DND-41 (cell line): Measurements from ENCODE around the gene RBP4.

Experiments
- EZH2 ChIP-seq: IDR thresholded peaks from 3 replicates; pipeline ENCODE4 v1.6.1; 2012; ENCODE audit warnings: borderline replicate concordance, low read depth, mild to moderate bottlenecking, moderate library complexity, low read length, inconsistent platforms; ENCODE audit not compliant: severe bottlenecking
- TF ChIP-seq, protein P1 (sequence below): IDR thresholded peaks from 2 replicates; pipeline ENCODE4 v1.5.1; 2012; ENCODE audit warnings: borderline replicate concordance, low read length, moderate library complexity, mild to moderate bottlenecking; ENCODE audit not compliant: poor library complexity, severe bottlenecking; ENCODE audit errors: extremely low read depth

DNA sequence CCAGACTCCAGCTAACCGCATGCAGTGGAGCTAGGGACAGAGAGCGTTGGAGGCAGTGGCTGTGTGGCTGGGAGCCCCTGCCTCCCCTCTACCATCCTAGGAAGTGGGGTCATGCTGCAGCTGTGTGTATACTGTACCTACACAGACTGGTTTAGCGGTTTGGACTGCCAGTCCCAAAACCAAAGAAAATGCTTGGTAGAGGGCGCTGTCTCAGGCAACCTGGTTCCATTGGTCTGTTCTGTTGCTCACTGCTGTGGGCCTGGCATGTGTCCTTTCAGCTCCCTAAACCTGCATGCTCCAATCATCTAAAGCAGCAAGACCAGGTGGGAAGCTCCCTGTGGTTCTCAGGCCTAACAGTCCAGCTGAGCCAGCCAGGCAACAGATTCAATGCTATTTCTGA lies 4.5 kb downstream of the RBP4 start:
- no peak for TF ChIP-seq EZH2
- TF ChIP-seq, protein P1, sequence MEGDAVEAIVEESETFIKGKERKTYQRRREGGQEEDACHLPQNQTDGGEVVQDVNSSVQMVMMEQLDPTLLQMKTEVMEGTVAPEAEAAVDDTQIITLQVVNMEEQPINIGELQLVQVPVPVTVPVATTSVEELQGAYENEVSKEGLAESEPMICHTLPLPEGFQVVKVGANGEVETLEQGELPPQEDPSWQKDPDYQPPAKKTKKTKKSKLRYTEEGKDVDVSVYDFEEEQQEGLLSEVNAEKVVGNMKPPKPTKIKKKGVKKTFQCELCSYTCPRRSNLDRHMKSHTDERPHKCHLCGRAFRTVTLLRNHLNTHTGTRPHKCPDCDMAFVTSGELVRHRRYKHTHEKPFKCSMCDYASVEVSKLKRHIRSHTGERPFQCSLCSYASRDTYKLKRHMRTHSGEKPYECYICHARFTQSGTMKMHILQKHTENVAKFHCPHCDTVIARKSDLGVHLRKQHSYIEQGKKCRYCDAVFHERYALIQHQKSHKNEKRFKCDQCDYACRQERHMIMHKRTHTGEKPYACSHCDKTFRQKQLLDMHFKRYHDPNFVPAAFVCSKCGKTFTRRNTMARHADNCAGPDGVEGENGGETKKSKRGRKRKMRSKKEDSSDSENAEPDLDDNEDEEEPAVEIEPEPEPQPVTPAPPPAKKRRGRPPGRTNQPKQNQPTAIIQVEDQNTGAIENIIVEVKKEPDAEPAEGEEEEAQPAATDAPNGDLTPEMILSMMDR, result peak; percentile 16
